ENCODE data around the gene SART1.

SART1 gene

GRCh38 chr11:65965986-65966762 lies 4.6 kb downstream of the SART1 start:
- no peak for DNase-seq (ENCODE audit: low read depth in 2 of 2, low spot score in 1 of 2)

DNA sequence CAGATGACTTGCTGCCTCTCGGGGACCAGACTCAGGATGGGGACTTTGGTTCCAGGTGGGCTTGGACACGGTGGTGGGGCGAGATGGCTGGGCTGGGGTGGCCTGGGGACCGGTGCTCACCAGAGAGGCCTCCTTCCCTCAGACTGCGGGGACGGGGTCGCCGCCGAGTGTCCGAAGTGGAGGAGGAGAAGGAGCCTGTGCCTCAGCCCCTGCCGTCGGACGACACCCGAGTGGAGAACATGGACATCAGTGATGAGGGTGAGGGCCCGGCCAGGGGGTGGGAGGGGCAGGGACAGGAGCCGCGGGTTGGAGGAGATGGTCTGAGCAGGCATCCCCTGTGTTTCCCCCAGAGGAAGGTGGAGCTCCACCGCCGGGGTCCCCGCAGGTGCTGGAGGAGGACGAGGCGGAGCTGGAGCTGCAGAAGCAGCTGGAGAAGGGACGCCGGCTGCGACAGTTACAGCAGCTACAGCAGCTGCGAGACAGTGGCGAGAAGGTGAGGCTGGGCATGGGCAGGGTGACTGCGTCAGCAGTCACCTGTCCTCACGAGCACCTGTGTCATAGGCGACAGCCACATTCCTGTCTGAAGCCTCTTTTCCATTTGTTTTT lies 5.9 kb downstream of the SART1 start:
- no peak for DNase-seq (ENCODE audit: low read depth in 2 of 2, low spot score in 1 of 2)

GRCh38 chr11:65968600-65969482 lies 7.3 kb downstream of the SART1 start:
- no peak for DNase-seq (ENCODE audit: low read depth in 2 of 2, low spot score in 1 of 2)

DNA sequence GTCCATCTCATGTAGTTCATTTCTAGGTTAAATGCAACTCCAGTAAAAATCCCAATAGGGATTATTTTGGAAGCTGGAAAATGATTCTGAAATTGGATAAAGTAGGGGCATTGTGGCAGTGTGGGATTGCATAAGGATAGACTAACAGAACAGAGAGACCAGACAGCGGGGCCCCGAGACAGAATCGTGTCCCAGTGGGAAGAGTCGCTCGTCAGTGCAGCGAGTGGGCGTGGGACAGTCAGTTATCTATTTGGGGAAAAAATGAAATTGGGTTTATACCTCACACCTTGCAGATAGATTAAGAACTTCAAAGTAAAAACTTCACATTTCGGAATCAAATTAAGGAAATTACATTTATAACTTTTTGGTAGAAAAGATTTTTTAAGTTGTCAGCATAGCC lies 10.6 kb downstream of the SART1 start:
- DNase-seq (ENCODE audit: low read depth in 2 of 2, low spot score in 1 of 2): no peak

GRCh38 chr11:65973439-65974110 lies 12.0 kb downstream of the SART1 start:
- DNase-seq (ENCODE audit: low read depth in 2 of 2, low spot score in 1 of 2): no peak

GRCh38 chr11:65975771-65976170 lies 14.2 kb downstream of the SART1 start:
- no peak for DNase-seq (ENCODE audit: low read depth in 2 of 2, low spot score in 1 of 2)

- no peak for DNase-seq (ENCODE audit: low read depth in 2 of 2, low spot score in 1 of 2)
Measured at GRCh38 chr11:65976216-65977176, 15.0 kb downstream of the SART1 start.

- no peak for DNase-seq (ENCODE audit: low read depth in 2 of 2, low spot score in 1 of 2)
Measured at GRCh38 chr11:65977621-65978390, 16.3 kb downstream of the SART1 start.

GRCh38 chr11:65978391-65979238 lies 17.1 kb downstream of the SART1 start:
- DNase-seq (ENCODE audit: low read depth in 2 of 2, low spot score in 1 of 2): no peak

GRCh38 chr11:65979261-65979759 lies 17.8 kb downstream of the SART1 start:
- no peak for DNase-seq (ENCODE audit: low read depth in 2 of 2, low spot score in 1 of 2)

- DNase-seq (ENCODE audit: low read depth in 2 of 2, low spot score in 1 of 2): no peak
Measured at GRCh38 chr11:65981101-65981740, 19.7 kb downstream of the SART1 start.

DNA sequence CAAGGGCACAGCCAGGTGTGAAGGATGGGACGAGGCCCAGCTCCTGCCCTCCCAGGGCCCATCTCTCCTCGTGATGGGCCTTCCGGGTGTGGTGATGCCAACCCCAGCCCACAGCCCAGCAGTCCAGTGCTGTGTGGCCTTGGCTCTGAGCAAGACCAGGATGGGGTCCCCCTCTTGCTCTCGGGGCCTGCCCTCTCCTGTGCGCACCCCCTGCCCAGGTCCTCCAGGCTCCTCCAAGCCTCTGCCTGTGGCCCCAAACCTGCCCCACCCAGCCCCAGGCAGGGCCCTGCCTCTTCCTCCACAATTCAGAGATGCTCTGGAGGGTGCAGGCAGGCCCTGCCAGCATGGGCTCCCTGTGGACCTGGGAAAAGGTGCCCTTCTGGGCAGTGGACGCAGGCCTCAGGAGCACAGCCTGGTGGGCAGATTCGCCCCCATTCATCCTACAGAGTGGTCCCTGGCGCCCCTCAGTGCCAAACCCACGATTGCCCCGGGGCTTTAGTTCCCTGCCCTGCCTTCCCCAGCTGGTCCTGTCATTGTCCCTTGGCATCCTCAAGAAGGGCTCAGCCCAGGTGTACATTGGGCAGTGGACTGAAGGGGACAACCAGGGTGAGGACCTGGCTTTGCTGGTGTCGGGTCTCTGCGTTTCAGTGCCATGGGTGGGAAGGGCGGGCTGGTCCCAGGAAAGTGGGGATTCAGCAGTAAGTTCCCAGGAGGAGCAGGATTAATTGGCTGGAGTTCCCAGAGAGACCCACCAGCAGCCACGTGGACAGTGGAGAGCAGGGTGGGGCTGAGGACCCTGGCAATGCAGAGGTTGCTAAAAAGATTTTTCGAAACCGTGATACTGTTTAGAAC lies 20.7 kb downstream of the SART1 start:
- DNase-seq (ENCODE audit: low read depth in 2 of 2, low spot score in 1 of 2): no peak

DNA sequence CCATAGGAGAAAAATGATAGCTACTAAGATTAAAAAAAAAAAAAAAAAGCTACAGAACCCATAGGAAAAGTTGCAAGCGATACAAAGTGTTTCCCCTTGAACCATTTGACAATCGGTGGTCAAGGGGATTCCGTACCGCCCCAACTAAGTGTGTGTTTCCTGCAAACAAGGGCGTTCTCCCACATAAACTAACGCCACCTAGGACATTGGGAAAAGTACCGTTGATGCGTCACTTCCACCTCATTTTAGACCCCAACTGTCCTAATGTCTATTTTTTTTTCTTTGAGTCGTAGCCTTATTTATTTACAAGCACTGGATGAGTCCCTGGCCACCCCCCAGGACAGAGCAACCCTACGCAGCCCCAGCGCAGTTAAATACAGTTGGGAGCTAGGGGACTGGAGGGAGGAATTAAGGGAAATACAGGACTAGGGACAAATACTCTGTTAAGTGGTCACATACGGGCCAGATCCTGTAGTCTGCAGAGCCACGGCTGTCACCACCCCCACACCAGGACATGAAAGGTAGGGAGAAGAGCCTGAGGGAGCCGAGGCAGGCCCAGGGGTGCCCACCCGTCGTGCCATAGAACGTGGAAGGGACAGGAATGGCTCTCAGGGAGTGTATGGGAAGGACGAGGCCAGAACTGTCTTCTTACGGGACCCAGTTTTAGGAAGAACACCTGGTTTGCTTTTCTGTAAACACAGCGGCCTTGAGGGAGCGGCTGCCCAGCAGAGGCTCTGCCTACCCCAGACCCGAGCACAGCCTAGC lies 21.5 kb downstream of the SART1 start:
- no peak for DNase-seq (ENCODE audit: low read depth in 2 of 2, low spot score in 1 of 2)

GRCh38 chr11:65983589-65983987 lies 22.1 kb downstream of the SART1 start:
- no peak for DNase-seq (ENCODE audit: low read depth in 2 of 2, low spot score in 1 of 2)

GRCh38 chr11:65987336-65987735 lies 25.8 kb downstream of the SART1 start:
- DNase-seq (ENCODE audit: low read depth in 2 of 2, low spot score in 1 of 2): no peak
